GM12878 (cell line): ENCODE measurements around the gene WDR64. TPM values are rescaled to one million over a fixed set of nuclear protein-coding genes. Genes with fewer than 3 reads are reported as not detected.

Source experiments
- ATAC-seq: fragments of 200-7000 bp; cut with Tn5 transposase; 3 replicates; pipeline ENCODE4 v1.9.1; 2020; ENCODE audit warnings: mild to moderate bottlenecking, moderate library complexity
- BruUV-seq: library from RNA; stranded (reverse); fragments of 400-500 nt; replicated peaks from 2 replicates; lab custom pipeline; 2021; lab: Mats Ljungman, UMichigan
- CTCF ChIA-PET: fragments of 300-600 bp; sonication (Branson Sonifier 250); formaldehyde crosslinking; extraction: SDS; loops from one replicate; lab custom pipeline; 2021; ENCODE audit warnings: inconsistent platforms; lab: Yijun Ruan, JAX
- POLR2A ChIA-PET: fragments of 350-600 bp; formaldehyde crosslinking; extraction: SDS; loops from one replicate; lab custom pipeline; 2021; ENCODE audit warnings: inconsistent platforms; lab: Charles Lee
- RAD21 ChIA-PET: fragments of 300-600 bp; sonication (Branson Sonifier 250); formaldehyde crosslinking; loops from one replicate; lab custom pipeline; 2023; ENCODE audit warnings: antibody characterized with exemption; ENCODE audit not compliant: unreplicated experiment; lab: Charles Lee
- SMC1A ChIA-PET: fragments of 300-600 bp; sonication (Branson Sonifier 250); formaldehyde crosslinking; loops from one replicate; lab custom pipeline; 2023; ENCODE audit not compliant: unreplicated experiment, uncharacterized antibody; lab: Charles Lee
- DNase-seq: peaks from one replicate; pipeline ENCODE4 v3.0.0-alpha.2; 2011; ENCODE audit warnings: low read depth, low spot score
- FAIRE-seq: peaks from 3 replicates; lab custom pipeline; 2011; peaks lifted over from hg19 to GRCh38; lab: Jason Lieb, UNC
- H2AFZ ChIP-seq: 2 replicates; pipeline ENCODE4 v1.6.0; 2011; ENCODE audit warnings: low read depth, low read length, control low read depth; ENCODE audit not compliant: control insufficient read depth
- H3K27ac ChIP-seq: 2 replicates; pipeline ENCODE4 v1.5.1; 2011; ENCODE audit warnings: control low read depth; ENCODE audit not compliant: control insufficient read depth, insufficient read depth
- H3K27me3 ChIP-seq, 2 experiments: replicated peaks in 1 of 2; 2 replicates each; pipeline versions ENCODE4 v1.6.0 to v1.6.1; 2011; ENCODE audit warnings: low read length in 1 of 2; ENCODE audit not compliant: control insufficient read depth in 2 of 2, insufficient read depth in 2 of 2
- H3K36me3 ChIP-seq, 2 experiments: 2 replicates each; pipeline ENCODE4 v1.5.1; 2011; ENCODE audit warnings: low read length in 1 of 2; ENCODE audit not compliant: control insufficient read depth in 2 of 2, insufficient read depth in 2 of 2
- H3K4me1 ChIP-seq: 2 replicates; pipeline ENCODE4 v1.6.1; 2011; ENCODE audit warnings: mild to moderate bottlenecking, low read length, moderate library complexity, mixed read lengths; ENCODE audit not compliant: control insufficient read depth, insufficient read depth
- H3K4me2 ChIP-seq: 2 replicates; pipeline ENCODE4 v1.6.0; 2011; ENCODE audit warnings: control low read depth; ENCODE audit not compliant: control insufficient read depth, insufficient read depth
- H3K4me3 ChIP-seq: fragments of 200-600 bp; sonication (generic); 2 replicates; pipeline ENCODE4 v1.5.1; 2016
- H3K79me2 ChIP-seq: 2 replicates; pipeline ENCODE4 v1.6.0; 2011; ENCODE audit warnings: low read length; ENCODE audit not compliant: control insufficient read depth, insufficient read depth
- H3K9ac ChIP-seq: 2 replicates; pipeline ENCODE4 v1.8.0; 2011; ENCODE audit warnings: low read length, control low read depth, mixed read lengths; ENCODE audit not compliant: control insufficient read depth, insufficient read depth
- H3K9me3 ChIP-seq: replicated peaks from 3 replicates; pipeline ENCODE4 v1.5.1; 2011; ENCODE audit warnings: mild to moderate bottlenecking, low read length; ENCODE audit not compliant: control insufficient read depth, insufficient read depth
- H4K20me1 ChIP-seq: 2 replicates; pipeline ENCODE4 v1.6.0; 2011; ENCODE audit not compliant: control insufficient read depth, insufficient read depth
- BCL3 ChIP-seq: IDR thresholded peaks from 2 replicates; pipeline ENCODE4 v1.6.1; 2011; ENCODE audit warnings: borderline replicate concordance, low read depth, mild to moderate bottlenecking, moderate library complexity, low read length; ENCODE audit not compliant: insufficient read depth, poor library complexity, severe bottlenecking
- E4F1 ChIP-seq: fragments of 450-650 bp; IDR thresholded peaks from 2 replicates; pipeline ENCODE4 v1.6.1; 2018; ENCODE audit warnings: borderline replicate concordance, mild to moderate bottlenecking; ENCODE audit not compliant: partially characterized antibody
- IKZF1 ChIP-seq: fragments of 450-650 bp; conservative IDR thresholded peaks from 2 replicates; pipeline ENCODE4 v1.6.1; 2017; ENCODE audit warnings: antibody characterized with exemption, mild to moderate bottlenecking
- IKZF2 ChIP-seq, 2 experiments: fragments of 450-650 bp; IDR thresholded peaks; 2 replicates each; pipeline ENCODE4 v1.6.1; 2017; ENCODE audit warnings: mild to moderate bottlenecking in 2 of 2, moderate library complexity in 2 of 2
- KLF5 ChIP-seq: fragments of 450-650 bp; IDR thresholded peaks from 2 replicates; pipeline ENCODE4 v1.6.1; 2014; ENCODE audit warnings: mild to moderate bottlenecking; ENCODE audit not compliant: partially characterized antibody
- NBN ChIP-seq: fragments of 450-650 bp; IDR thresholded peaks from 2 replicates; pipeline ENCODE4 v1.6.1; 2016
- PAX8 ChIP-seq: fragments of 450-650 bp; IDR thresholded peaks from 2 replicates; pipeline ENCODE4 v1.6.1; 2017; ENCODE audit warnings: mild to moderate bottlenecking, moderate library complexity
- STAT1 ChIP-seq: fragments of 450-650 bp; conservative IDR thresholded peaks from 2 replicates; pipeline ENCODE4 v1.6.1; 2014; ENCODE audit warnings: antibody characterized with exemption, mild to moderate bottlenecking
- whole genome bisulfite sequencing: methylation state at CpG from one replicate; pipeline ENCODE4 v1.1.6; 2016; ENCODE audit warnings: low lambda C conversion rate; ENCODE audit not compliant: insufficient replicate concordance, insufficient coverage; ENCODE audit errors: missing lambda C conversion rate; 5-methylcytosine and 5-hydroxymethylcytosine counted together
- in situ Hi-C: fragments of 300-500 bp; cut with MboI; formaldehyde crosslinking; loops from 9 replicates; pipeline ENCODE4 v1.14.3; 2018; ENCODE audit warnings: mixed read lengths
- intact Hi-C: fragments of 100-400 bp; cut with micrococcal nuclease; formaldehyde crosslinking; loops from one replicate; pipeline ENCODE4 v1.14.2; 2022; ENCODE audit not compliant: unreplicated experiment
- polyA plus RNA-seq, 11 experiments: library from polyadenylated mRNA; depleted of rRNA in 4 of 11; unstranded in 6 of 11; stranded (reverse) in 5 of 11; fragments of >200 nt; fragmentation: Nextera tagmentation in 4 of 11; fragmentation: Illumina TruSeq in 1 of 11; extraction: Ambion mirVana in 4 of 11; extraction: Trizol in 1 of 11; gene quantifications; 1 replicate in 1 of 11; 2 replicates in 10 of 11; pipeline versions ENCODE4 v1.2.1 to v1.2.3, GENCODE V29; 2011 to 2016; ENCODE audit warnings: inconsistent platforms in 2 of 11, missing spikeins in 2 of 11, low read depth in 1 of 11
- total RNA-seq, 4 experiments: library from RNA; depleted of rRNA in 3 of 4; stranded (reverse); fragments of >200 nt in 3 of 4; fragmentation: Illumina TruSeq in 1 of 4; extraction: Trizol in 1 of 4; gene quantifications; 2 replicates each; pipeline versions ENCODE4 v1.2.1 to v1.2.3, GENCODE V29; 2013 to 2021
- TF ChIP-seq, protein P1 (sequence below): IDR thresholded peaks from 2 replicates; pipeline ENCODE4 v1.6.1; 2012; ENCODE audit warnings: low read depth, low read length, improper control_type of control experiment
- TF ChIP-seq, protein P2 (sequence below): fragments of 150-350 bp; IDR thresholded peaks from 2 replicates; pipeline ENCODE4 v1.6.1; 2016; ENCODE audit warnings: low read depth, low read length
- TF ChIP-seq, protein P3 (sequence below): fragments of 450-650 bp; IDR thresholded peaks from 2 replicates; pipeline ENCODE4 v1.6.1; 2018; ENCODE audit warnings: mild to moderate bottlenecking, low read depth, moderate library complexity; ENCODE audit not compliant: partially characterized antibody

The WDR64 gene
- total and polyA plus RNA-seq, 10 of the 15 experiments (the other 5 are each of a cell fraction or from before 2014, with no cell fraction given), result 0.01 TPM; not detected in 9

GRCh38 chr1:241817956-241818612 lies 166.0 kb downstream of the WDR64 start:
- no peak overlapping the region for H2AFZ ChIP-seq
- RAD21 ChIA-PET, result no interaction called here
- no peaks in the 10 kb centered on the region for H3K79me2 ChIP-seq
- CTCF ChIA-PET, result no interaction called here
- BruUV-seq, result no TSS peak
- H3K36me3 ChIP-seq, result no peaks in the 10 kb centered on the region
- H3K27ac ChIP-seq, result no peak overlapping the region
- H3K4me3 ChIP-seq, result no peak overlapping the region
- no peaks in the 10 kb centered on the region for H3K9me3 ChIP-seq
- DNase-seq (no peak), ATAC-seq (peak; percentile 36; the same call in 2 of the 3 replicates), FAIRE-seq (no peak)
- SMC1A ChIA-PET, result interaction anchor here (1.6 kb wide), 1 partner anchor 18 kb away, joined by 3 read pairs; no protein-coding TSS in a partner anchor
- POLR2A ChIA-PET, result no interaction called here
- intact Hi-C loops, result no loop called here
- no peak overlapping the region for H3K9ac ChIP-seq
- H4K20me1 ChIP-seq, result no peaks in the 10 kb centered on the region
- H3K4me2 ChIP-seq, result no peak overlapping the region
- 0% methylated on average over 3 of the region's 3 CpGs for WGBS
- in situ Hi-C loops, result no loop called here
- H3K27me3 ChIP-seq, result no peaks in the 10 kb centered on the region; a peak in 1 of 4 replicates
- H3K4me1 ChIP-seq, result no peaks in the 10 kb centered on the region; the same call in 1 of the 2 replicates
- TF ChIP-seq KLF5 (no peak), E4F1 (no peak), IKZF1 (peak; percentile 50), PAX8 (no peak), NBN (peak; percentile 31; the same call in 1 of the 2 replicates), BCL3 (no peak), STAT1 (no peak), IKZF2 (IDR thresholded peaks at IDR 0.05) (peak; percentile 80 to 85; a peak in 3 of 4 replicates)
- TF ChIP-seq, protein P1, sequence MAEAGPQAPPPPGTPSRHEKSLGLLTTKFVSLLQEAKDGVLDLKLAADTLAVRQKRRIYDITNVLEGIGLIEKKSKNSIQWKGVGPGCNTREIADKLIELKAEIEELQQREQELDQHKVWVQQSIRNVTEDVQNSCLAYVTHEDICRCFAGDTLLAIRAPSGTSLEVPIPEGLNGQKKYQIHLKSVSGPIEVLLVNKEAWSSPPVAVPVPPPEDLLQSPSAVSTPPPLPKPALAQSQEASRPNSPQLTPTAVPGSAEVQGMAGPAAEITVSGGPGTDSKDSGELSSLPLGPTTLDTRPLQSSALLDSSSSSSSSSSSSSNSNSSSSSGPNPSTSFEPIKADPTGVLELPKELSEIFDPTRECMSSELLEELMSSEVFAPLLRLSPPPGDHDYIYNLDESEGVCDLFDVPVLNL, result no peak
- TF ChIP-seq, protein P2, sequence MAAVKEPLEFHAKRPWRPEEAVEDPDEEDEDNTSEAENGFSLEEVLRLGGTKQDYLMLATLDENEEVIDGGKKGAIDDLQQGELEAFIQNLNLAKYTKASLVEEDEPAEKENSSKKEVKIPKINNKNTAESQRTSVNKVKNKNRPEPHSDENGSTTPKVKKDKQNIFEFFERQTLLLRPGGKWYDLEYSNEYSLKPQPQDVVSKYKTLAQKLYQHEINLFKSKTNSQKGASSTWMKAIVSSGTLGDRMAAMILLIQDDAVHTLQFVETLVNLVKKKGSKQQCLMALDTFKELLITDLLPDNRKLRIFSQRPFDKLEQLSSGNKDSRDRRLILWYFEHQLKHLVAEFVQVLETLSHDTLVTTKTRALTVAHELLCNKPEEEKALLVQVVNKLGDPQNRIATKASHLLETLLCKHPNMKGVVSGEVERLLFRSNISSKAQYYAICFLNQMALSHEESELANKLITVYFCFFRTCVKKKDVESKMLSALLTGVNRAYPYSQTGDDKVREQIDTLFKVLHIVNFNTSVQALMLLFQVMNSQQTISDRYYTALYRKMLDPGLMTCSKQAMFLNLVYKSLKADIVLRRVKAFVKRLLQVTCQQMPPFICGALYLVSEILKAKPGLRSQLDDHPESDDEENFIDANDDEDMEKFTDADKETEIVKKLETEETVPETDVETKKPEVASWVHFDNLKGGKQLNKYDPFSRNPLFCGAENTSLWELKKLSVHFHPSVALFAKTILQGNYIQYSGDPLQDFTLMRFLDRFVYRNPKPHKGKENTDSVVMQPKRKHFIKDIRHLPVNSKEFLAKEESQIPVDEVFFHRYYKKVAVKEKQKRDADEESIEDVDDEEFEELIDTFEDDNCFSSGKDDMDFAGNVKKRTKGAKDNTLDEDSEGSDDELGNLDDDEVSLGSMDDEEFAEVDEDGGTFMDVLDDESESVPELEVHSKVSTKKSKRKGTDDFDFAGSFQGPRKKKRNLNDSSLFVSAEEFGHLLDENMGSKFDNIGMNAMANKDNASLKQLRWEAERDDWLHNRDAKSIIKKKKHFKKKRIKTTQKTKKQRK, result no peak
- TF ChIP-seq, protein P3, sequence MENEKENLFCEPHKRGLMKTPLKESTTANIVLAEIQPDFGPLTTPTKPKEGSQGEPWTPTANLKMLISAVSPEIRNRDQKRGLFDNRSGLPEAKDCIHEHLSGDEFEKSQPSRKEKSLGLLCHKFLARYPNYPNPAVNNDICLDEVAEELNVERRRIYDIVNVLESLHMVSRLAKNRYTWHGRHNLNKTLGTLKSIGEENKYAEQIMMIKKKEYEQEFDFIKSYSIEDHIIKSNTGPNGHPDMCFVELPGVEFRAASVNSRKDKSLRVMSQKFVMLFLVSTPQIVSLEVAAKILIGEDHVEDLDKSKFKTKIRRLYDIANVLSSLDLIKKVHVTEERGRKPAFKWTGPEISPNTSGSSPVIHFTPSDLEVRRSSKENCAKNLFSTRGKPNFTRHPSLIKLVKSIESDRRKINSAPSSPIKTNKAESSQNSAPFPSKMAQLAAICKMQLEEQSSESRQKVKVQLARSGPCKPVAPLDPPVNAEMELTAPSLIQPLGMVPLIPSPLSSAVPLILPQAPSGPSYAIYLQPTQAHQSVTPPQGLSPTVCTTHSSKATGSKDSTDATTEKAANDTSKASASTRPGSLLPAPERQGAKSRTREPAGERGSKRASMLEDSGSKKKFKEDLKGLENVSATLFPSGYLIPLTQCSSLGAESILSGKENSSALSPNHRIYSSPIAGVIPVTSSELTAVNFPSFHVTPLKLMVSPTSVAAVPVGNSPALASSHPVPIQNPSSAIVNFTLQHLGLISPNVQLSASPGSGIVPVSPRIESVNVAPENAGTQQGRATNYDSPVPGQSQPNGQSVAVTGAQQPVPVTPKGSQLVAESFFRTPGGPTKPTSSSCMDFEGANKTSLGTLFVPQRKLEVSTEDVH, result no peak
